GM23338 (cell line): ENCODE data around the gene MBNL1. TPM values are rescaled to one million over a fixed set of nuclear protein-coding genes. Genes with fewer than 3 reads are reported as not detected.
A peak's percentile ranks its signal among the peaks of the same experiment; 100 is the strongest.

Experiments used
- ATAC-seq: fragments of 200-7000 bp; cut with Tn5 transposase; 3 replicates; pipeline ENCODE4 v1.9.1; 2020
- DNase-seq: peaks from one replicate; pipeline ENCODE4 v3.0.0-alpha.2; 2015; ENCODE audit warnings: low spot score
- H2AFZ ChIP-seq: fragments of 200-600 bp; sonication (generic); 2 replicates; pipeline ENCODE4 v1.8.0; 2016; ENCODE audit warnings: antibody characterized with exemption, mild to moderate bottlenecking, moderate library complexity
- H3F3A ChIP-seq: fragments of 200-600 bp; sonication (generic); replicated peaks from 2 replicates; pipeline ENCODE4 v1.8.0; 2017; ENCODE audit warnings: antibody characterized with exemption, mixed run types, low read depth
- H3K27ac ChIP-seq: fragments of 200-600 bp; sonication (generic); 2 replicates; pipeline ENCODE4 v1.6.1; 2016; ENCODE audit warnings: low read depth
- H3K27me3 ChIP-seq: fragments of 200-600 bp; sonication (generic); 2 replicates; pipeline ENCODE4 v1.8.0; 2016; ENCODE audit warnings: mild to moderate bottlenecking, mixed run types, moderate library complexity; ENCODE audit not compliant: insufficient read depth
- H3K36me3 ChIP-seq: fragments of 200-600 bp; sonication (generic); 2 replicates; pipeline ENCODE4 v1.8.0; 2016; ENCODE audit warnings: mild to moderate bottlenecking; ENCODE audit not compliant: insufficient read depth
- H3K4me1 ChIP-seq: fragments of 200-600 bp; sonication (generic); 2 replicates; pipeline ENCODE4 v1.8.0; 2016; ENCODE audit warnings: mild to moderate bottlenecking, moderate library complexity; ENCODE audit not compliant: insufficient read depth
- H3K4me2 ChIP-seq: fragments of 200-600 bp; sonication (generic); 2 replicates; pipeline ENCODE4 v1.7.1; 2017; ENCODE audit warnings: mixed run types
- H3K4me3 ChIP-seq: fragments of 200-600 bp; sonication (generic); 2 replicates; pipeline ENCODE4 v1.6.1; 2016; ENCODE audit warnings: mixed run types
- H3K79me2 ChIP-seq: fragments of 200-600 bp; sonication (generic); replicated peaks from 2 replicates; pipeline ENCODE4 v1.8.0; 2017; ENCODE audit warnings: mild to moderate bottlenecking; ENCODE audit not compliant: insufficient read depth
- H3K9me2 ChIP-seq: fragments of 200-600 bp; sonication (generic); 2 replicates; pipeline ENCODE4 v1.8.0; 2017; ENCODE audit not compliant: insufficient read depth
- H4K20me1 ChIP-seq: fragments of 200-600 bp; sonication (generic); replicated peaks from 2 replicates; pipeline ENCODE4 v1.8.0; 2017; ENCODE audit warnings: mild to moderate bottlenecking; ENCODE audit not compliant: insufficient read depth
- H3K27ac Mint-ChIP-seq: 2 replicates; pipeline ENCODE4 v1.8.0; 2020; ENCODE audit warnings: inconsistent platforms, mild to moderate bottlenecking, moderate library complexity, mixed read lengths
- H3K27me3 Mint-ChIP-seq: 3 replicates; pipeline ENCODE4 v1.8.0; 2022; ENCODE audit warnings: low read depth, mild to moderate bottlenecking, moderate library complexity, mixed read lengths, inconsistent platforms; ENCODE audit not compliant: insufficient read depth, poor library complexity
- H3K36me3 Mint-ChIP-seq: 3 replicates; pipeline ENCODE4 v1.8.0; 2021; ENCODE audit warnings: low read depth, mild to moderate bottlenecking, inconsistent platforms, moderate library complexity, mixed read lengths
- H3K4me1 Mint-ChIP-seq: 3 replicates; pipeline ENCODE4 v1.8.0; 2020; ENCODE audit warnings: mild to moderate bottlenecking, inconsistent platforms, mixed read lengths
- H3K4me3 Mint-ChIP-seq: 3 replicates; pipeline ENCODE4 v1.8.0; 2021; ENCODE audit warnings: moderate library complexity, mild to moderate bottlenecking, inconsistent platforms, mixed read lengths
- H3K9me3 Mint-ChIP-seq: 3 replicates; pipeline ENCODE4 v1.8.0; 2020; ENCODE audit warnings: moderate library complexity, mild to moderate bottlenecking, inconsistent platforms, mixed read lengths
- CREB1 ChIP-seq: fragments of 250-450 bp; sonication (Bioruptor Pico); IDR thresholded peaks from 2 replicates; pipeline ENCODE4 v1.5.0; 2020; ENCODE audit warnings: low read depth, mild to moderate bottlenecking, moderate library complexity
- CTCF ChIP-seq, 2 experiments: fragments of 200-600 bp in 1 of 2; sonication (generic) in 1 of 2; conservative IDR thresholded peaks; 2 replicates each; pipeline versions ENCODE4 v1.5.1 to v1.6.1; 2016 to 2017; ENCODE audit warnings: antibody characterized with exemption in 2 of 2, low read depth in 2 of 2, mild to moderate bottlenecking in 2 of 2, moderate library complexity in 1 of 2
- ETS1 ChIP-seq: IDR thresholded peaks from 2 replicates; pipeline ENCODE4 v1.6.1; 2016; ENCODE audit warnings: antibody characterized with exemption
- EZH2 ChIP-seq: fragments of 200-600 bp; sonication (generic); IDR thresholded peaks from one replicate; pipeline ENCODE4 v1.8.0; 2017; ENCODE audit warnings: antibody characterized with exemption, mild to moderate bottlenecking, low read depth; ENCODE audit not compliant: unreplicated experiment
- EZH2phosphoT487 ChIP-seq: fragments of 200-600 bp; sonication (generic); IDR thresholded peaks from one replicate; pipeline ENCODE4 v1.8.1; 2018; ENCODE audit warnings: antibody characterized with exemption; ENCODE audit not compliant: unreplicated experiment
- JUNB ChIP-seq: IDR thresholded peaks from one replicate; pipeline ENCODE4 v1.6.1; 2016; ENCODE audit warnings: antibody characterized with exemption; ENCODE audit not compliant: unreplicated experiment
- NANOG ChIP-seq: IDR thresholded peaks from 2 replicates; pipeline ENCODE4 v1.6.1; 2016; ENCODE audit warnings: antibody characterized with exemption, borderline replicate concordance
- POLR2AphosphoS5 ChIP-seq: IDR thresholded peaks from 2 replicates; pipeline ENCODE4 v1.6.1; 2016; ENCODE audit warnings: antibody characterized with exemption, low read depth
- REST ChIP-seq: IDR thresholded peaks from one replicate; pipeline ENCODE4 v1.6.1; 2018; ENCODE audit warnings: antibody characterized with exemption; ENCODE audit not compliant: unreplicated experiment
- STAT1 ChIP-seq: IDR thresholded peaks from one replicate; pipeline ENCODE4 v1.6.1; 2016; ENCODE audit warnings: antibody characterized with exemption; ENCODE audit not compliant: unreplicated experiment
- ZNF114 ChIP-seq: fragments of 250-450 bp; sonication (Bioruptor Pico); IDR thresholded peaks from 2 replicates; pipeline ENCODE4 v1.5.0; 2020; ENCODE audit warnings: mild to moderate bottlenecking, moderate library complexity
- ZNF331 ChIP-seq: fragments of 250-450 bp; sonication (Bioruptor Pico); IDR thresholded peaks from 2 replicates; pipeline ENCODE4 v1.5.0; 2020; ENCODE audit warnings: low read depth, mild to moderate bottlenecking, moderate library complexity
- ZNF462 ChIP-seq: fragments of 250-450 bp; sonication (Bioruptor Pico); IDR thresholded peaks from 2 replicates; pipeline ENCODE4 v1.5.0; 2020; ENCODE audit warnings: mild to moderate bottlenecking, moderate library complexity
- polyA plus RNA-seq: library from polyadenylated mRNA; unstranded; fragments of >200 nt; fragmentation: Nextera tagmentation; extraction: Ambion mirVana; gene quantifications from 2 replicates; pipeline ENCODE4 v1.2.1, GENCODE V29; 2016
- total RNA-seq: library from RNA; depleted of rRNA; stranded (reverse); fragments of >200 nt; shearing (Covaris generic); gene quantifications from 2 replicates; pipeline ENCODE4 v1.2.3, GENCODE V29; 2014

The MBNL1 gene
- total and polyA plus RNA-seq, 2 experiments from 2014 or later, result 9.4 to 23.2 TPM

DNA sequence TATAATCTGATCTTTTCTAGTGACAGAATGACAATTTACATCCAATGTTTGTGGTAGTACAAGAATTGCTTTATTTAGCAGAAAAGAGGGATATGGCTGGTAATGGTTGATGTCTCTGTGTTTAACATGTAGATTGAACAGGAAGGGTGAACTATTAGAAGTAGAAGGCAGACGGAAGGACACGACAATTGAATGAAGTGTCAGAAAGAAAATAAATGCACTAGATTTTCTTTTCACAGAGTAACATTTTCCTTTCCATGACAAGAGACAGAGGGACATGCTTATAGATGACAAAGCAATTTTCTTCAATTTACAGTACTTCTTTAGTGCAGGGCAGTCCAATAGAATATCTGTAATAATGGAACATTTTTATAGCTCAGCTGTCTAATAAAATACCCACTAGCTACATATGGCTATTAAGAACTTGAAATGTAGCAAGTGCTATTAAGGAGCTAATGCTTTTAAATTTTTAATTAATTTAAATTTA is 48.9 kb upstream of the MBNL1 start:
- Histone ChIP-seq H3K4me3 (no peak overlapping the region), H3K4me1 (no peaks in the 10 kb centered on the region), H3K36me3 (no peaks in the 10 kb centered on the region), H3K4me2 (no peak overlapping the region), H4K20me1 (no peaks in the 10 kb centered on the region), H3K79me2 (no peaks in the 10 kb centered on the region), H2AFZ (0 out of 2 replicates have a peak overlapping the region, but pooled peaks have one; percentile 9), H3K27ac (no peak overlapping the region), H3F3A (no peaks in the 10 kb centered on the region), H3K27me3 (no peaks in the 10 kb centered on the region), H3K9me2 (no peaks in the 10 kb centered on the region)
- Mint-ChIP-seq H3K4me3 (no peak overlapping the region), H3K27me3 (no peaks in the 10 kb centered on the region), H3K27ac (no peak overlapping the region), H3K36me3 (peaks cover 7% of the 10 kb centered on the region), H3K9me3 (peaks cover 7% of the 10 kb centered on the region), H3K4me1 (no peaks in the 10 kb centered on the region)
- ATAC-seq, result no peak
- no peak for TF ChIP-seq ZNF462 (CRISPR knock-in tag)
- no peak for TF ChIP-seq EZH2
- no peak for TF ChIP-seq CTCF (conservative IDR thresholded peaks at IDR 0.05; ENCODE audit: low read depth in 2 of 2)
- TF ChIP-seq STAT1, result no peak
- TF ChIP-seq POLR2AphosphoS5, result no peak
- no peak for TF ChIP-seq REST
- TF ChIP-seq NANOG, result no peak
- no peak for TF ChIP-seq ZNF114 (CRISPR knock-in tag)
- TF ChIP-seq JUNB, result no peak
- no peak for TF ChIP-seq ETS1
- TF ChIP-seq ZNF331 (CRISPR knock-in tag), result no peak
- TF ChIP-seq CREB1 (CRISPR knock-in tag), result no peak
- no peak for TF ChIP-seq EZH2phosphoT487
- DNase-seq, result no peak
